ENCODE data around the gene CLCA2. TPM values are rescaled to one million over a fixed set of nuclear protein-coding genes. Genes with fewer than 3 reads are reported as not detected.

Gene CLCA2
- total RNA-seq, 1 donor from 2014 or later = not detected

GRCh38 chr1:86381223-86381622 lies 42.7 kb upstream of the CLCA2 start:
- H3K9me3 ChIP-seq = no peaks in the 10 kb centered on the region
- H3K27me3 ChIP-seq = no peaks in the 10 kb centered on the region
- TF ChIP-seq CTCF (IDR thresholded peaks at IDR 0.05) = no peak
- intact Hi-C loops (cut with DNase I) = loop anchor here (2.0 to 10.0 kb wide), 3 partner anchors 122 to 704 kb away; no protein-coding TSS in a partner anchor
- no peaks in the 10 kb centered on the region for H3K36me3 ChIP-seq
- H3K27ac ChIP-seq = no peak overlapping the region
- peaks cover 0 to 3% of the 10 kb centered on the region in 2 donors for H3K4me1 ChIP-seq
- no peak for DNase-seq (ENCODE audit: low spot score in 2 of 2)
- no peak overlapping the region for H3K4me3 ChIP-seq

- no peaks in the 10 kb centered on the region for H3K36me3 ChIP-seq
- intact Hi-C loops (cut with DNase I) = loop anchor here (10.0 kb wide), 1 partner anchor 582 kb away; no protein-coding TSS in a partner anchor
- H3K9me3 ChIP-seq = no peaks in the 10 kb centered on the region
- TF ChIP-seq CTCF (IDR thresholded peaks at IDR 0.05) = no peak
- H3K4me3 ChIP-seq = peak overlapping the region in 1 of 2 donors; percentile 12
- H3K4me1 ChIP-seq = peaks cover 0 to 3% of the 10 kb centered on the region in 2 donors
- H3K27me3 ChIP-seq = no peaks in the 10 kb centered on the region
- H3K27ac ChIP-seq = no peak overlapping the region
- no peak for DNase-seq (ENCODE audit: low spot score in 2 of 2)
Observed at GRCh38 chr1:86382878-86383277, 41.1 kb upstream of the CLCA2 start.

- Histone ChIP-seq H3K36me3 (no peaks in the 10 kb centered on the region), H3K4me3 (no peak overlapping the region), H3K9me3 (no peaks in the 10 kb centered on the region), H3K4me1 (no peaks in the 10 kb centered on the region), H3K27ac (no peak overlapping the region), H3K27me3 (no peaks in the 10 kb centered on the region)
- no peak for DNase-seq (ENCODE audit: low spot score in 2 of 2)
- intact Hi-C loops (cut with DNase I) = loop anchor here (10.0 kb wide), 1 partner anchor 577 kb away; no protein-coding TSS in a partner anchor
- no peak for TF ChIP-seq CTCF (IDR thresholded peaks at IDR 0.05)
Observed at GRCh38 chr1:86387916-86388627, 35.9 kb upstream of the CLCA2 start.

GRCh38 chr1:86388777-86389176 lies 35.2 kb upstream of the CLCA2 start:
- H3K27ac ChIP-seq = no peak overlapping the region
- no peak for TF ChIP-seq CTCF (IDR thresholded peaks at IDR 0.05)
- no peak overlapping the region for H3K4me3 ChIP-seq
- H3K9me3 ChIP-seq = no peaks in the 10 kb centered on the region
- no peaks in the 10 kb centered on the region for H3K27me3 ChIP-seq
- no peaks in the 10 kb centered on the region for H3K36me3 ChIP-seq
- DNase-seq (ENCODE audit: low spot score in 2 of 2) = no peak
- H3K4me1 ChIP-seq = no peaks in the 10 kb centered on the region
- intact Hi-C loops (cut with DNase I) = loop anchor here (10.0 kb wide), 1 partner anchor 576 kb away; no protein-coding TSS in a partner anchor

GRCh38 chr1:86389307-86389706 lies 34.7 kb upstream of the CLCA2 start:
- H3K27ac ChIP-seq = no peak overlapping the region
- H3K36me3 ChIP-seq = no peaks in the 10 kb centered on the region
- TF ChIP-seq CTCF (IDR thresholded peaks at IDR 0.05) = no peak
- intact Hi-C loops (cut with DNase I) = loop anchor here (10.0 kb wide), 1 partner anchor 575 kb away; no protein-coding TSS in a partner anchor
- H3K4me1 ChIP-seq = no peaks in the 10 kb centered on the region
- no peaks in the 10 kb centered on the region for H3K27me3 ChIP-seq
- H3K4me3 ChIP-seq = no peak overlapping the region
- H3K9me3 ChIP-seq = no peaks in the 10 kb centered on the region
- DNase-seq (ENCODE audit: low spot score in 2 of 2) = no peak
